ENCODE data around the gene NUP210.

Gene NUP210

GRCh38 chr3:13420045-13420830 is at the start of gene NUP210:
Gene NUP210 (minus strand): TSS chr3:13420322. CDS start chr3:13420226, 96 bp downstream.
- Histone ChIP-seq H3K9me3 (ENCODE audit: insufficient read depth, low read length) (no peaks in the 10 kb centered on the region), H3K4me1 (ENCODE audit: insufficient read depth, insufficient read length) (peaks cover 11% of the 10 kb centered on the region), H3K27me3 (ENCODE audit: insufficient read depth, insufficient read length) (peaks cover 30% of the 10 kb centered on the region), H3K9ac (ENCODE audit: insufficient read length, low read depth) (peak within 1 kb of the TSS; percentile 90), H3K36me3 (ENCODE audit: insufficient read depth, insufficient read length, low read length) (peaks cover 3% of the 10 kb centered on the region), H3K4me3 (ENCODE audit: insufficient read length, low read depth) (peak within 1 kb of the TSS; percentile 85)
- no peak for TF ChIP-seq SUZ12 (IDR thresholded peaks at IDR 0.05; ENCODE audit: extremely low read depth, insufficient read depth, insufficient read length)
- no peak for TF ChIP-seq YY1 (IDR thresholded peaks at IDR 0.05; ENCODE audit: insufficient read depth, insufficient read length)
- no peak for TF ChIP-seq ZNF274 (IDR thresholded peaks at IDR 0.05; ENCODE audit: low read depth, low read length)
- no peak for DNase-seq (ENCODE audit: low read depth, low spot score)

GRCh38 chr3:13466781-13467180 is 46.7 kb upstream of the NUP210 start:
- Histone ChIP-seq H3K4me1 (ENCODE audit: insufficient read depth, insufficient read length) (peaks cover 5% of the 10 kb centered on the region), H3K9ac (ENCODE audit: insufficient read length, low read depth) (no peak overlapping the region), H3K27me3 (ENCODE audit: insufficient read depth, insufficient read length) (peaks cover 5% of the 10 kb centered on the region), H3K4me3 (ENCODE audit: insufficient read length, low read depth) (no peak overlapping the region), H3K9me3 (ENCODE audit: insufficient read depth, low read length) (no peaks in the 10 kb centered on the region), H3K36me3 (ENCODE audit: insufficient read depth, insufficient read length, low read length) (no peaks in the 10 kb centered on the region)
- DNase-seq (ENCODE audit: low read depth, low spot score) = no peak
- no peak for TF ChIP-seq YY1 (IDR thresholded peaks at IDR 0.05; ENCODE audit: insufficient read depth, insufficient read length)
- TF ChIP-seq SUZ12 (IDR thresholded peaks at IDR 0.05; ENCODE audit: extremely low read depth, insufficient read depth, insufficient read length) = no peak
- no peak for TF ChIP-seq ZNF274 (IDR thresholded peaks at IDR 0.05; ENCODE audit: low read depth, low read length)

- H3K9me3 ChIP-seq (ENCODE audit: insufficient read depth, low read length) = no peaks in the 10 kb centered on the region
- no peak for DNase-seq (ENCODE audit: low read depth, low spot score)
- no peaks in the 10 kb centered on the region for H3K36me3 ChIP-seq (ENCODE audit: insufficient read depth, insufficient read length, low read length)
- no peaks in the 10 kb centered on the region for H3K4me1 ChIP-seq (ENCODE audit: insufficient read depth, insufficient read length)
- H3K4me3 ChIP-seq (ENCODE audit: insufficient read length, low read depth) = no peak overlapping the region
- TF ChIP-seq ZNF274 (IDR thresholded peaks at IDR 0.05; ENCODE audit: low read depth, low read length) (no peak), YY1 (IDR thresholded peaks at IDR 0.05; ENCODE audit: insufficient read depth, insufficient read length) (no peak), SUZ12 (IDR thresholded peaks at IDR 0.05; ENCODE audit: extremely low read depth, insufficient read depth, insufficient read length) (no peak)
- no peak overlapping the region for H3K9ac ChIP-seq (ENCODE audit: insufficient read length, low read depth)
- H3K27me3 ChIP-seq (ENCODE audit: insufficient read depth, insufficient read length) = peaks cover 8% of the 10 kb centered on the region
Measured at GRCh38 chr3:13465236-13465873, 45.2 kb upstream of the NUP210 start.

GRCh38 chr3:13463618-13464400 is 43.7 kb upstream of the NUP210 start:
- DNase-seq (ENCODE audit: low read depth, low spot score) = no peak
- H3K4me3 ChIP-seq (ENCODE audit: insufficient read length, low read depth) = no peak overlapping the region
- no peak for TF ChIP-seq ZNF274 (IDR thresholded peaks at IDR 0.05; ENCODE audit: low read depth, low read length)
- peaks cover 2% of the 10 kb centered on the region for H3K4me1 ChIP-seq (ENCODE audit: insufficient read depth, insufficient read length)
- H3K36me3 ChIP-seq (ENCODE audit: insufficient read depth, insufficient read length, low read length) = no peaks in the 10 kb centered on the region
- no peaks in the 10 kb centered on the region for H3K9me3 ChIP-seq (ENCODE audit: insufficient read depth, low read length)
- H3K27me3 ChIP-seq (ENCODE audit: insufficient read depth, insufficient read length) = peaks cover 19% of the 10 kb centered on the region
- no peak overlapping the region for H3K9ac ChIP-seq (ENCODE audit: insufficient read length, low read depth)

GRCh38 chr3:13462822-13463221 is 42.7 kb upstream of the NUP210 start:
- Histone ChIP-seq H3K9ac (ENCODE audit: insufficient read length, low read depth) (no peak overlapping the region), H3K4me1 (ENCODE audit: insufficient read depth, insufficient read length) (peaks cover 2% of the 10 kb centered on the region), H3K4me3 (ENCODE audit: insufficient read length, low read depth) (no peak overlapping the region), H3K9me3 (ENCODE audit: insufficient read depth, low read length) (no peaks in the 10 kb centered on the region), H3K36me3 (ENCODE audit: insufficient read depth, insufficient read length, low read length) (no peaks in the 10 kb centered on the region), H3K27me3 (ENCODE audit: insufficient read depth, insufficient read length) (peaks cover 19% of the 10 kb centered on the region)
- no peak for TF ChIP-seq SUZ12 (IDR thresholded peaks at IDR 0.05; ENCODE audit: extremely low read depth, insufficient read depth, insufficient read length)
- TF ChIP-seq YY1 (IDR thresholded peaks at IDR 0.05; ENCODE audit: insufficient read depth, insufficient read length) = no peak
- TF ChIP-seq ZNF274 (IDR thresholded peaks at IDR 0.05; ENCODE audit: low read depth, low read length) = no peak
- DNase-seq (ENCODE audit: low read depth, low spot score) = no peak

GRCh38 chr3:13462125-13462629 is 42.1 kb upstream of the NUP210 start:
- H3K4me1 ChIP-seq (ENCODE audit: insufficient read depth, insufficient read length) = peaks cover 2% of the 10 kb centered on the region
- peaks cover 19% of the 10 kb centered on the region for H3K27me3 ChIP-seq (ENCODE audit: insufficient read depth, insufficient read length)
- no peak overlapping the region for H3K4me3 ChIP-seq (ENCODE audit: insufficient read length, low read depth)
- H3K36me3 ChIP-seq (ENCODE audit: insufficient read depth, insufficient read length, low read length) = no peaks in the 10 kb centered on the region
- H3K9me3 ChIP-seq (ENCODE audit: insufficient read depth, low read length) = no peaks in the 10 kb centered on the region
- no peak overlapping the region for H3K9ac ChIP-seq (ENCODE audit: insufficient read length, low read depth)
- no peak for DNase-seq (ENCODE audit: low read depth, low spot score)
- no peak for TF ChIP-seq SUZ12 (IDR thresholded peaks at IDR 0.05; ENCODE audit: extremely low read depth, insufficient read depth, insufficient read length)
- TF ChIP-seq ZNF274 (IDR thresholded peaks at IDR 0.05; ENCODE audit: low read depth, low read length) = no peak
- no peak for TF ChIP-seq YY1 (IDR thresholded peaks at IDR 0.05; ENCODE audit: insufficient read depth, insufficient read length)
